Activated naive CD4-positive, alpha-beta T cell treated with anti-CD3 and anti-CD28 coated beads for 36 hours (primary cell): Measurements from ENCODE around the gene ADARB1. TPM values are rescaled to one million over a fixed set of nuclear protein-coding genes. Genes with fewer than 3 reads are reported as not detected.

Source experiments
- CTCF ChIA-PET: fragments of 350-600 bp; sonication (Branson Sonifier 250); formaldehyde crosslinking; loops from one replicate; lab custom pipeline; 2021; ENCODE audit warnings: antibody characterized with exemption; lab: Charles Lee
- DNase-seq: peaks from one replicate; pipeline ENCODE4 v3.0.0-alpha.2; 2020
- H3K27ac Mint-ChIP-seq: one replicate; pipeline ENCODE4 v1.8.0; 2021; ENCODE audit warnings: mild to moderate bottlenecking, mixed read lengths
- H3K27me3 Mint-ChIP-seq: one replicate; pipeline ENCODE4 v1.8.0; 2021; ENCODE audit warnings: low read depth, mixed read lengths
- H3K36me3 Mint-ChIP-seq: one replicate; pipeline ENCODE4 v1.8.0; 2021; ENCODE audit warnings: low read depth, mixed read lengths
- H3K4me1 Mint-ChIP-seq: one replicate; pipeline ENCODE4 v1.8.0; 2021; ENCODE audit warnings: low read depth, mixed read lengths
- H3K4me3 Mint-ChIP-seq: one replicate; pipeline ENCODE4 v1.8.0; 2021; ENCODE audit warnings: mild to moderate bottlenecking, moderate library complexity, mixed read lengths
- H3K9me3 Mint-ChIP-seq: one replicate; pipeline ENCODE4 v1.8.0; 2021; ENCODE audit warnings: mixed read lengths
- intact Hi-C: fragments of 100-400 bp; cut with micrococcal nuclease; formaldehyde crosslinking; loops from one replicate; pipeline ENCODE4 v1.15.1; 2023
- total RNA-seq, 2 experiments: library from RNA; stranded (reverse); gene quantifications; one replicate each; pipeline ENCODE4 v1.2.3, GENCODE V29; 2021

The ADARB1 gene
- total RNA-seq, 2 experiments from 2014 or later, result 30.1 to 33.3 TPM

GRCh38 chr21:45041984-45042663 lies 32.3 kb upstream of the ADARB1 start:
- H3K27ac Mint-ChIP-seq, result no peak overlapping the region
- no peak overlapping the region for H3K4me3 Mint-ChIP-seq
- CTCF ChIA-PET, result no interaction called here
- H3K27me3 Mint-ChIP-seq, result peaks cover 5% of the 10 kb centered on the region
- no peak for DNase-seq
- H3K4me1 Mint-ChIP-seq, result no peaks in the 10 kb centered on the region
- H3K9me3 Mint-ChIP-seq, result peaks cover 10% of the 10 kb centered on the region
- no peaks in the 10 kb centered on the region for H3K36me3 Mint-ChIP-seq
- intact Hi-C loops, result no loop called here

- peaks cover 5% of the 10 kb centered on the region for H3K27me3 Mint-ChIP-seq
- H3K9me3 Mint-ChIP-seq, result peaks cover 12% of the 10 kb centered on the region
- no peak overlapping the region for H3K4me3 Mint-ChIP-seq
- H3K36me3 Mint-ChIP-seq, result no peaks in the 10 kb centered on the region
- CTCF ChIA-PET, result no interaction called here
- no peak overlapping the region for H3K27ac Mint-ChIP-seq
- intact Hi-C loops, result no loop called here
- DNase-seq, result no peak
- no peaks in the 10 kb centered on the region for H3K4me1 Mint-ChIP-seq
These were observed 31.7 kb upstream of the ADARB1 start for GRCh38 chr21:45042664-45043161.

GRCh38 chr21:45043541-45044020 lies 30.8 kb upstream of the ADARB1 start:
- DNase-seq, result no peak
- H3K9me3 Mint-ChIP-seq, result peaks cover 15% of the 10 kb centered on the region
- H3K27ac Mint-ChIP-seq, result no peak overlapping the region
- H3K36me3 Mint-ChIP-seq, result no peaks in the 10 kb centered on the region
- intact Hi-C loops, result no loop called here
- no peaks in the 10 kb centered on the region for H3K4me1 Mint-ChIP-seq
- CTCF ChIA-PET, result no interaction called here
- H3K27me3 Mint-ChIP-seq, result peaks cover 5% of the 10 kb centered on the region
- no peak overlapping the region for H3K4me3 Mint-ChIP-seq

GRCh38 chr21:45045481-45045880 lies 28.9 kb upstream of the ADARB1 start:
- Mint-ChIP-seq H3K27ac (no peak overlapping the region), H3K36me3 (no peaks in the 10 kb centered on the region), H3K4me3 (no peak overlapping the region), H3K27me3 (peaks cover 5% of the 10 kb centered on the region), H3K9me3 (peaks cover 15% of the 10 kb centered on the region), H3K4me1 (no peaks in the 10 kb centered on the region)
- intact Hi-C loops, result no loop called here
- no peak for DNase-seq
- CTCF ChIA-PET, result no interaction called here

GRCh38 chr21:45047257-45047656 lies 27.1 kb upstream of the ADARB1 start:
- no peak for DNase-seq
- Mint-ChIP-seq H3K27ac (no peak overlapping the region), H3K36me3 (no peaks in the 10 kb centered on the region), H3K4me1 (no peaks in the 10 kb centered on the region), H3K27me3 (peaks cover 6% of the 10 kb centered on the region), H3K4me3 (no peak overlapping the region), H3K9me3 (peaks cover 15% of the 10 kb centered on the region)
- CTCF ChIA-PET, result no interaction called here
- intact Hi-C loops, result no loop called here

GRCh38 chr21:45048026-45048698 lies 26.2 kb upstream of the ADARB1 start:
- no peaks in the 10 kb centered on the region for H3K36me3 Mint-ChIP-seq
- H3K27me3 Mint-ChIP-seq, result peaks cover 6% of the 10 kb centered on the region
- no peaks in the 10 kb centered on the region for H3K4me1 Mint-ChIP-seq
- H3K9me3 Mint-ChIP-seq, result peaks cover 15% of the 10 kb centered on the region
- no peak overlapping the region for H3K27ac Mint-ChIP-seq
- intact Hi-C loops, result no loop called here
- H3K4me3 Mint-ChIP-seq, result no peak overlapping the region
- CTCF ChIA-PET, result interaction anchor here (0.5 kb wide), 1 partner anchor 100 kb away, joined by 3 read pairs; no protein-coding TSS in a partner anchor
- DNase-seq, result no peak

- intact Hi-C loops, result no loop called here
- CTCF ChIA-PET, result no interaction called here
- Mint-ChIP-seq H3K9me3 (peaks cover 15% of the 10 kb centered on the region), H3K4me3 (no peak overlapping the region), H3K4me1 (no peaks in the 10 kb centered on the region), H3K36me3 (no peaks in the 10 kb centered on the region), H3K27me3 (peaks cover 6% of the 10 kb centered on the region), H3K27ac (no peak overlapping the region)
- DNase-seq, result no peak
These were observed 25.4 kb upstream of the ADARB1 start for GRCh38 chr21:45048968-45049367.

- Mint-ChIP-seq H3K27me3 (peaks cover 10% of the 10 kb centered on the region), H3K4me3 (no peak overlapping the region), H3K4me1 (no peaks in the 10 kb centered on the region), H3K9me3 (peaks cover 15% of the 10 kb centered on the region), H3K27ac (no peak overlapping the region), H3K36me3 (no peaks in the 10 kb centered on the region)
- intact Hi-C loops, result no loop called here
- DNase-seq, result no peak
- CTCF ChIA-PET, result interaction anchor here (1.6 kb wide), 1 partner anchor 88 kb away, joined by 6 read pairs; no protein-coding TSS in a partner anchor
These were observed 24.6 kb upstream of the ADARB1 start for GRCh38 chr21:45049714-45050344.

GRCh38 chr21:45050345-45050796 lies 24.0 kb upstream of the ADARB1 start:
- CTCF ChIA-PET, result interaction anchor here (1.1 to 1.6 kb wide), 2 partner anchors 87 to 101 kb away, joined by 3 to 6 read pairs; no protein-coding TSS in a partner anchor
- no peaks in the 10 kb centered on the region for H3K36me3 Mint-ChIP-seq
- H3K27ac Mint-ChIP-seq, result no peak overlapping the region
- H3K4me1 Mint-ChIP-seq, result no peaks in the 10 kb centered on the region
- H3K9me3 Mint-ChIP-seq, result peaks cover 15% of the 10 kb centered on the region
- no peak for DNase-seq
- H3K27me3 Mint-ChIP-seq, result peaks cover 10% of the 10 kb centered on the region
- intact Hi-C loops, result no loop called here
- H3K4me3 Mint-ChIP-seq, result no peak overlapping the region

- no peak for DNase-seq
- H3K27ac Mint-ChIP-seq, result no peak overlapping the region
- H3K4me3 Mint-ChIP-seq, result no peak overlapping the region
- intact Hi-C loops, result no loop called here
- H3K9me3 Mint-ChIP-seq, result peaks cover 15% of the 10 kb centered on the region
- CTCF ChIA-PET, result interaction anchor here (1.1 to 1.6 kb wide), 2 partner anchors 87 to 101 kb away, joined by 3 to 6 read pairs; no protein-coding TSS in a partner anchor
- no peaks in the 10 kb centered on the region for H3K36me3 Mint-ChIP-seq
- H3K27me3 Mint-ChIP-seq, result peaks cover 10% of the 10 kb centered on the region
- no peaks in the 10 kb centered on the region for H3K4me1 Mint-ChIP-seq
These were observed 23.4 kb upstream of the ADARB1 start for GRCh38 chr21:45050797-45051489.

- no peak for DNase-seq
- intact Hi-C loops, result no loop called here
- no peak overlapping the region for H3K27ac Mint-ChIP-seq
- peaks cover 6% of the 10 kb centered on the region for H3K27me3 Mint-ChIP-seq
- H3K36me3 Mint-ChIP-seq, result no peaks in the 10 kb centered on the region
- H3K4me1 Mint-ChIP-seq, result no peaks in the 10 kb centered on the region
- peaks cover 11% of the 10 kb centered on the region for H3K9me3 Mint-ChIP-seq
- no peak overlapping the region for H3K4me3 Mint-ChIP-seq
- CTCF ChIA-PET, result interaction anchor here (0.6 to 1.6 kb wide), 3 partner anchors 86 to 368 kb away, joined by 3 to 6 read pairs (median 3); no protein-coding TSS in a partner anchor
These were observed 22.6 kb upstream of the ADARB1 start for GRCh38 chr21:45051580-45052434.
